Measurements from ENCODE around the gene LCLAT1. TPM values are rescaled to one million over a fixed set of nuclear protein-coding genes. Genes with fewer than 3 reads are reported as not detected.

Gene LCLAT1
- total RNA-seq, 4 donors from 2014 or later: 24.9 to 62.9 (median 36.3) TPM

DNA sequence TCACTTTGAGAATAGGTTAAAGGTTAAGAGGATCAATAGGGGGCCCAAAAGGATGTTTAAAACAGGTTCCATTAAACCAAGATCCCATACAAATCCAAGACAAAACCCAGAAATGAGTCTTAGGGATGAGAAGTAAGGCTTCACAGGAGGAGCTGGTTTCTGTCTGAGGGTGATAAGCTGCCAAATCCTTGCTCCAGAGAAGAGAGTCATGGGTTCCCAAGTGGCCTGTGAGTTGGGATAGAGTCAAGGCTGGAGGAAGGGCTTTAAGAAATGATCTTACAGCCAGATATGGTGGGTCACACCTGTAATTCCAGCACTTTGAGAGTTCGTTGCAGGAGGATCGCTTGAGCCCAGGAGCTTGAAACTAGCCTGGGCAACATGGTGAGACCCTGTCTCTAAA lies 40.2 kb upstream of the LCLAT1 start:
- 100% methylated on average over 2 of the region's 2 CpGs for WGBS
- Histone ChIP-seq H3K4me1 (peaks cover 55 to 95% (median 82%) of the 10 kb centered on the region in 4 donors), H3K27ac (replicated peaks in 1 of 4) (peak overlapping the region in 3 of 4 donors; percentile 79 to 87 (median 81)), H3K36me3 (no peaks in the 10 kb centered on the region), H3K27me3 (no peaks in the 10 kb centered on the region), H3K4me3 (no peak overlapping the region), H3K9me3 (no peaks in the 10 kb centered on the region)
- intact Hi-C loops (cut with DNase I): loop anchor here (5.0 kb wide), 1 partner anchor 45 kb away; no protein-coding TSS in a partner anchor
- DNase-seq (ENCODE audit: extremely low spot score): no peak
- TF ChIP-seq, protein P1, sequence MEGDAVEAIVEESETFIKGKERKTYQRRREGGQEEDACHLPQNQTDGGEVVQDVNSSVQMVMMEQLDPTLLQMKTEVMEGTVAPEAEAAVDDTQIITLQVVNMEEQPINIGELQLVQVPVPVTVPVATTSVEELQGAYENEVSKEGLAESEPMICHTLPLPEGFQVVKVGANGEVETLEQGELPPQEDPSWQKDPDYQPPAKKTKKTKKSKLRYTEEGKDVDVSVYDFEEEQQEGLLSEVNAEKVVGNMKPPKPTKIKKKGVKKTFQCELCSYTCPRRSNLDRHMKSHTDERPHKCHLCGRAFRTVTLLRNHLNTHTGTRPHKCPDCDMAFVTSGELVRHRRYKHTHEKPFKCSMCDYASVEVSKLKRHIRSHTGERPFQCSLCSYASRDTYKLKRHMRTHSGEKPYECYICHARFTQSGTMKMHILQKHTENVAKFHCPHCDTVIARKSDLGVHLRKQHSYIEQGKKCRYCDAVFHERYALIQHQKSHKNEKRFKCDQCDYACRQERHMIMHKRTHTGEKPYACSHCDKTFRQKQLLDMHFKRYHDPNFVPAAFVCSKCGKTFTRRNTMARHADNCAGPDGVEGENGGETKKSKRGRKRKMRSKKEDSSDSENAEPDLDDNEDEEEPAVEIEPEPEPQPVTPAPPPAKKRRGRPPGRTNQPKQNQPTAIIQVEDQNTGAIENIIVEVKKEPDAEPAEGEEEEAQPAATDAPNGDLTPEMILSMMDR (IDR thresholded peaks at IDR 0.05): no peak
- TF ChIP-seq POLR2A (IDR thresholded peaks at IDR 0.05; ENCODE audit: low read depth): no peak
- TF ChIP-seq POLR2AphosphoS5 (IDR thresholded peaks at IDR 0.05): no peak
- no peak for TF ChIP-seq EP300 (IDR thresholded peaks at IDR 0.05)

DNA sequence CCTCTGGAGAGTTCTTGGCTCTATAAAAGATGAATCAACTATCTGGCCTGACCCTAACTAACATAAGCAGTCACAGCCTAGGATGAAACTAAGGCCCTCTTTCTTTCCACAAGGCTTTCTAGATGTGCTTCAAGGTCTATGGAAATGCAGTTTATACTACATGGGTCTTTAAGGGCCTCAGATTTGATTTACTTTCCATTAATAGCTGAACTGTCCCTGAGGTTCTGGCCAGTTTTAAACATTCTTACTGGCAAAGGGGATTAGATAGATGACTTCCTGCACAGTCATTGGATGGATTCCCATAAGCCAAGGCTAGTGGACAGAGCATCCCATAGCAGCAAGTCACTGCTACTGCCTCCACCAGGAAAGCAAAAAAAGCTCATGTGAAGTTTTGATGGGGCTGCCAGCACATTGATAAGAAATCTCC lies 38.1 kb upstream of the LCLAT1 start:
- peaks cover 71 to 98% (median 85%) of the 10 kb centered on the region in 4 donors for H3K4me1 ChIP-seq
- intact Hi-C loops (cut with DNase I): loop anchor here (5.0 kb wide), 1 partner anchor 47 kb away; no protein-coding TSS in a partner anchor
- no peak overlapping the region for H3K4me3 ChIP-seq
- TF ChIP-seq EP300 (IDR thresholded peaks at IDR 0.05): peak; percentile 82
- peak in 1 of 2 donors; percentile 63 for TF ChIP-seq POLR2AphosphoS5 (IDR thresholded peaks at IDR 0.05)
- no peak for TF ChIP-seq POLR2A (IDR thresholded peaks at IDR 0.05; ENCODE audit: low read depth)
- TF ChIP-seq, protein P1 (IDR thresholded peaks at IDR 0.05): peak in 1 of 3 experiments; percentile 24
- DNase-seq (ENCODE audit: extremely low spot score): no peak
- peak overlapping the region; percentile 76 to 87 (median 80) for H3K27ac ChIP-seq (replicated peaks in 1 of 4)
- H3K9me3 ChIP-seq: no peaks in the 10 kb centered on the region
- no peaks in the 10 kb centered on the region for H3K36me3 ChIP-seq
- no peaks in the 10 kb centered on the region for H3K27me3 ChIP-seq

DNA sequence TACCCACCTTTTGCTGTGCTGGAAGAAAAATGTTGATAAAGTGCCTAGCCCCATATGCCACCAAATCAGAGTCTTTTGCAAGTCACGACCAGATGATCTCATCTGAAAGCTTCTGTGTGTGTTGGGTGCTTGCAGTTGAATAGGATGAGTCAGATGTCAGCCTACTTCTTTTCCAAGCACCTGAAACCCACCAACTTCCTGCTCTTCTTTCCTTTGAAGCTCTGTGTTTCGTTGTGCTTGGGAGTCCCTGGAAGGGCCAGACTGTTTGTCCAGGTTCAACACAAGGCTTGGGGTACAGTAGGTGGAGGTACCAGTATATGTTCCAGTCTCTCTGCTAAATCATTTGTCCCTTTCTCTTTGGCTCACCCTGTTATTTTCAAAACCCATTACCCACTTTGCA lies 36.8 kb upstream of the LCLAT1 start:
- TF ChIP-seq, protein P1 (IDR thresholded peaks at IDR 0.05): no peak
- TF ChIP-seq POLR2AphosphoS5 (IDR thresholded peaks at IDR 0.05) (no peak), POLR2A (IDR thresholded peaks at IDR 0.05; ENCODE audit: low read depth) (no peak), EP300 (IDR thresholded peaks at IDR 0.05) (no peak)
- DNase-seq (ENCODE audit: extremely low spot score): no peak
- intact Hi-C loops (cut with DNase I): no loop called here
- Histone ChIP-seq H3K27me3 (no peaks in the 10 kb centered on the region), H3K36me3 (no peaks in the 10 kb centered on the region), H3K9me3 (no peaks in the 10 kb centered on the region), H3K27ac (replicated peaks in 1 of 4) (peak overlapping the region; percentile 69 to 87 (median 78)), H3K4me3 (no peak overlapping the region), H3K4me1 (peaks cover 62 to 93% (median 74%) of the 10 kb centered on the region in 4 donors)
- WGBS: 34% methylated on average over 2 of the region's 2 CpGs

DNA sequence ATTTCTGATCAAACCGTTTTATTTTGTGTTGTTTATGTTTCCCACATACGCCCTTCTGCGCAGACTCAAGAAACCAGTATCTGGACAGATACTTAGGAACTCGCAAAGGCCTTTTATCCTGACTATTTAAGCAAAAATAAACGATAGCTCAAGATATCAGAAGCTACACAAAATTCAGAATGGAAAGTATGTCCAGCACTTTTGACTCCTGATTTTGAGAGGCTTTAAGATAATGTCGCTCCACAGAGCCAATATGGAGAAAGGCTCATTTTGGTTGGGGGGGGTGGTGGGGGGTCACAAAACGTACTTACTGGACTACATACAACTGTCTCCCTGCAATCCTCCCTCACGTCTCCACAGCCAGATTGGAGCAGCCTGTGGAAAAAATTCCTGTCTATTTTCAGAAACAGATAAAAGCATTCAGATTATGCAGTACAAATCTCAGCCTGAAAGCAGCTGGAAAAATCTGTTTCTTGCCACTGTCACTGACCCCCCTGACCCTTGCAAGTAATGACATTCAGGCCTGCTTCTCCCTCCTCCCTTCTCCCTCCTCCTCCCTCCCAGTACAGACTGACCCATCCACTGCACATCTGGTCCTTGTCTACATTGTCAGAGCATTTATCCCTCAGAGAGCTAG lies 34.9 kb upstream of the LCLAT1 start:
- no peak for DNase-seq (ENCODE audit: extremely low spot score)
- TF ChIP-seq POLR2A (IDR thresholded peaks at IDR 0.05; ENCODE audit: low read depth) (no peak), POLR2AphosphoS5 (IDR thresholded peaks at IDR 0.05) (peak in 1 of 2 donors; percentile 74), EP300 (IDR thresholded peaks at IDR 0.05) (no peak)
- TF ChIP-seq, protein P1 (IDR thresholded peaks at IDR 0.05): peak in 1 of 3 experiments; percentile 2
- Histone ChIP-seq H3K4me1 (peaks cover 60 to 83% (median 76%) of the 10 kb centered on the region in 4 donors), H3K9me3 (no peaks in the 10 kb centered on the region), H3K27ac (replicated peaks in 1 of 4) (peak overlapping the region; percentile 69 to 87 (median 78)), H3K36me3 (no peaks in the 10 kb centered on the region), H3K27me3 (no peaks in the 10 kb centered on the region), H3K4me3 (no peak overlapping the region)
- WGBS: 33% methylated on average over 8 of the region's 8 CpGs
- intact Hi-C loops (cut with DNase I): no loop called here
